Tibial nerve (tissue), 4 donors: Measurements from ENCODE around the gene PTDSS2. TPM values are rescaled to one million over a fixed set of nuclear protein-coding genes. Genes with fewer than 3 reads are reported as not detected.
"Not testable (repeated sequence)": the region's sequence is repeated elsewhere in the genome, so short reads cannot be mapped to it uniquely, and the experiment has no call there.

Source experiments
- DNase-seq, 2 donors: peaks; one replicate each; pipeline ENCODE4 v3.0.0-alpha.2; 2019; ENCODE audit warnings: low spot score in 2 of 2
- H3K27ac ChIP-seq, 4 donors: fragments of 200-600 bp; sonication (generic) in 3 of 4; one replicate each; pipeline ENCODE4 v1.5.1; 2017 to 2019; ENCODE audit warnings: mild to moderate bottlenecking in 1 of 4
- H3K27me3 ChIP-seq, 2 donors: fragments of 200-600 bp; sonication (generic) in 1 of 2; one replicate each; pipeline versions ENCODE4 v1.5.1 to v1.6.0; 2017 to 2019
- H3K36me3 ChIP-seq, 3 donors: fragments of 200-600 bp; sonication (generic); one replicate each; pipeline ENCODE4 v1.5.1; 2018 to 2019
- H3K4me1 ChIP-seq, 4 donors: fragments of 200-600 bp; sonication (generic) in 3 of 4; one replicate each; pipeline ENCODE4 v1.5.1; 2017 to 2019
- H3K4me3 ChIP-seq, 4 donors: fragments of 200-600 bp; sonication (generic) in 3 of 4; one replicate each; pipeline ENCODE4 v1.5.1; 2017 to 2019; ENCODE audit warnings: mild to moderate bottlenecking in 1 of 4, moderate library complexity in 1 of 4
- H3K9me3 ChIP-seq, 4 donors: fragments of 200-600 bp; sonication (generic) in 3 of 4; one replicate each; pipeline ENCODE4 v1.5.1; 2017 to 2019
- EP300 ChIP-seq, 2 donors: sonication (generic); formaldehyde crosslinking; IDR thresholded peaks; one replicate each; pipeline ENCODE4 v1.6.1; 2017; ENCODE audit warnings: antibody characterized with exemption in 2 of 2, mild to moderate bottlenecking in 1 of 2
- POLR2A ChIP-seq, 2 donors: fragments of 450-650 bp; IDR thresholded peaks; one replicate each; pipeline ENCODE4 v1.6.1; 2017; ENCODE audit warnings: antibody characterized with exemption in 2 of 2, mild to moderate bottlenecking in 2 of 2, moderate library complexity in 2 of 2
- WGBS, 2 donors: methylation state at CpG; one replicate each; pipeline ENCODE4 v1.1.5; 2018; 5-methylcytosine and 5-hydroxymethylcytosine counted together
- total RNA-seq, 4 donors: library from RNA; depleted of rRNA; stranded (reverse); fragments of >200 nt; gene quantifications; one replicate each; pipeline ENCODE4 v1.1.0, GENCODE V29; 2016
- TF ChIP-seq, protein P1 (sequence below), 5 experiments: fragments of 200-600 bp in 3 of 5; fragments of 450-650 bp in 2 of 5; sonication (generic) in 3 of 5; IDR thresholded peaks; one replicate each; pipeline ENCODE4 v1.5.1; 2016 to 2019; ENCODE audit warnings: antibody characterized with exemption in 5 of 5, mild to moderate bottlenecking in 3 of 5, moderate library complexity in 2 of 5

PTDSS2 gene
- total RNA-seq, 4 donors from 2014 or later = 54.2 to 100 (median 63.9) TPM

DNA sequence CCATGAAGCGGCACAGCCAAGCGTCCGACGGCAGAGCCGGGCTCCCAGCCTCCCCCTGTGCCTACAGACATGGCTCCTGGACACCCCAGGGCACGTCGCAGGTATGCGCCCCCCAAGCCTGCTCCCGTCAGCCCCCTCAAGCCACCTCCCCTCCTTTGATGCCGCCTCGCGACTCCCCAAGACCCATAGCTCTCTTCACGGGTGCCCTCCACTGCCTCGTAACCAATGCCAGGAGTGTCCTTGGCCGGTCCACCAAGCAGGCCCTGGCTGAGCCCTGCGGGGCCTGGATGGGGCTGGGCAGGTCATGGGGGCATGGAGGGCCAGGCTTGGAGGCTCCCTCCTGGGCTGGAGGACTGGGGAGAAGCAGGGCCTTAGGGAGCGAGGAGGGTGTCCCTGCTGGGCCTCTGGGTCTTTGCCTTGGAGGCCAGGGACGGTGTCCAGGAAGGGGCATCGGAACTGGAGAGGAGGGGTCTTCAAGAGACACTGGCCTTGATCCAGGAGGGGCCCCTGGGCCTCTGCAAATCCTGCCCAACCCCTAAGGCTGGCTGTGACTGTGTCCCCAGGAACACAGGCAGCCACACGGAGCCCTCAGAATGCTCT lies 17.5 kb upstream of the PTDSS2 start:
- no peaks in the 10 kb centered on the region for H3K9me3 ChIP-seq
- H3K36me3 ChIP-seq = no peaks in the 10 kb centered on the region
- no peaks in the 10 kb centered on the region for H3K4me1 ChIP-seq
- H3K4me3 ChIP-seq = no peak overlapping the region
- peaks cover 0 to 3% of the 10 kb centered on the region in 2 donors for H3K27me3 ChIP-seq
- 88 to 90% methylated on average over 17 to 18 of the region's 20 CpGs for WGBS, 2 donors
- DNase-seq = no peak
- TF ChIP-seq, protein P1, sequence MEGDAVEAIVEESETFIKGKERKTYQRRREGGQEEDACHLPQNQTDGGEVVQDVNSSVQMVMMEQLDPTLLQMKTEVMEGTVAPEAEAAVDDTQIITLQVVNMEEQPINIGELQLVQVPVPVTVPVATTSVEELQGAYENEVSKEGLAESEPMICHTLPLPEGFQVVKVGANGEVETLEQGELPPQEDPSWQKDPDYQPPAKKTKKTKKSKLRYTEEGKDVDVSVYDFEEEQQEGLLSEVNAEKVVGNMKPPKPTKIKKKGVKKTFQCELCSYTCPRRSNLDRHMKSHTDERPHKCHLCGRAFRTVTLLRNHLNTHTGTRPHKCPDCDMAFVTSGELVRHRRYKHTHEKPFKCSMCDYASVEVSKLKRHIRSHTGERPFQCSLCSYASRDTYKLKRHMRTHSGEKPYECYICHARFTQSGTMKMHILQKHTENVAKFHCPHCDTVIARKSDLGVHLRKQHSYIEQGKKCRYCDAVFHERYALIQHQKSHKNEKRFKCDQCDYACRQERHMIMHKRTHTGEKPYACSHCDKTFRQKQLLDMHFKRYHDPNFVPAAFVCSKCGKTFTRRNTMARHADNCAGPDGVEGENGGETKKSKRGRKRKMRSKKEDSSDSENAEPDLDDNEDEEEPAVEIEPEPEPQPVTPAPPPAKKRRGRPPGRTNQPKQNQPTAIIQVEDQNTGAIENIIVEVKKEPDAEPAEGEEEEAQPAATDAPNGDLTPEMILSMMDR (IDR thresholded peaks at IDR 0.05) = no peak
- TF ChIP-seq EP300 (IDR thresholded peaks at IDR 0.05) (no peak), POLR2A (IDR thresholded peaks at IDR 0.05) (no peak)
- H3K27ac ChIP-seq = no peak overlapping the region

DNA sequence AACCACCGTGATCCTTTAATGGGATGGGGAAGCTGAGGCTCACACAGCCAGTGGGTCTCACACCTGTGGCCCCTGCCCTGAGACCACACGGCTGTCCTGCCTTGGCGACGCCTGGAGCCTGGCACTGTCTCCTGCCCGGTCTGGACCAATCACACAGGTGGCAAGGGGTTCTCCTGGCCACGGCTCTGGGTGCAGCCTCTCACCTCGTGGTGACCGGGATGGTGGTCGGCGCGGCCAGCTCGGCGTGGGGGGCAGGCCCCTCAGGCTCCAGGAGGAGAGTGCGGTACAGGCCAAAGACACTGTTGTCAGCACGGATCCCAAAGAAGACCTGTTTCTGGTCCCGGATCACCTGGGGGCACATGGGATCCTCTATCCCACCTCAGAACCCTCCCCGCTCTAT lies 17.0 kb upstream of the PTDSS2 start:
- DNase-seq = no peak
- no peak for TF ChIP-seq EP300 (IDR thresholded peaks at IDR 0.05)
- TF ChIP-seq POLR2A (IDR thresholded peaks at IDR 0.05) = no peak
- TF ChIP-seq, protein P1 (IDR thresholded peaks at IDR 0.05) = no peak
- H3K9me3 ChIP-seq = no peaks in the 10 kb centered on the region
- no peaks in the 10 kb centered on the region for H3K36me3 ChIP-seq
- H3K4me3 ChIP-seq = no peak overlapping the region
- peaks cover 0 to 3% of the 10 kb centered on the region in 2 donors for H3K27me3 ChIP-seq
- H3K4me1 ChIP-seq = no peaks in the 10 kb centered on the region
- H3K27ac ChIP-seq = no peak overlapping the region
- 87 to 88% methylated on average over 11 to 17 of the region's 17 CpGs for WGBS, 2 donors

- TF ChIP-seq, protein P1 (IDR thresholded peaks at IDR 0.05) = no peak
- TF ChIP-seq POLR2A (IDR thresholded peaks at IDR 0.05) (no peak), EP300 (IDR thresholded peaks at IDR 0.05) (no peak)
- peaks cover 0 to 3% of the 10 kb centered on the region in 2 donors for H3K27me3 ChIP-seq
- H3K4me3 ChIP-seq = no peak overlapping the region
- no peak for DNase-seq
- H3K36me3 ChIP-seq = no peaks in the 10 kb centered on the region
- no peaks in the 10 kb centered on the region for H3K4me1 ChIP-seq
- H3K9me3 ChIP-seq = no peaks in the 10 kb centered on the region
- WGBS, 2 donors = 76 to 81% methylated on average over 20 of the region's 20 CpGs
- no peak overlapping the region for H3K27ac ChIP-seq
These were observed 16.4 kb upstream of the PTDSS2 start for GRCh38 chr11:433641-434040.

- Histone ChIP-seq H3K36me3 (no peaks in the 10 kb centered on the region), H3K4me3 (no peak overlapping the region), H3K9me3 (no peaks in the 10 kb centered on the region), H3K27ac (no peak overlapping the region), H3K27me3 (peaks cover 0 to 8% of the 10 kb centered on the region in 2 donors), H3K4me1 (no peaks in the 10 kb centered on the region)
- DNase-seq = no peak
- TF ChIP-seq EP300 (IDR thresholded peaks at IDR 0.05) (no peak), POLR2A (IDR thresholded peaks at IDR 0.05) (no peak)
- TF ChIP-seq, protein P1 (IDR thresholded peaks at IDR 0.05) = no peak
- 80 to 85% methylated on average over 12 to 15 of the region's 16 CpGs for WGBS, 2 donors
These were observed 15.6 kb upstream of the PTDSS2 start for GRCh38 chr11:434496-434895.

GRCh38 chr11:434999-435740 lies 14.9 kb upstream of the PTDSS2 start:
- H3K4me3 ChIP-seq, DNase-seq, H3K4me1 ChIP-seq, H3K9me3 ChIP-seq, H3K27ac ChIP-seq, H3K36me3 ChIP-seq: not testable (repeated sequence)
- H3K27me3 ChIP-seq = peaks cover 0 to 15% of the 10 kb centered on the region in 2 donors
- 80 to 82% methylated on average over 1 of the region's 1 CpG for WGBS, 2 donors
